22Rv1 (cell line): ENCODE measurements around the gene SLC35F5.

Experiments
- ZFX ChIP-seq: fragments of 450-650 bp; IDR thresholded peaks from 2 replicates; pipeline ENCODE4 v1.6.1; 2017; ENCODE audit warnings: antibody characterized with exemption, borderline replicate concordance
- TF ChIP-seq, protein P1 (sequence below): fragments of 450-650 bp; IDR thresholded peaks from 2 replicates; pipeline ENCODE4 v1.5.1; 2017; ENCODE audit warnings: mild to moderate bottlenecking

DNA sequence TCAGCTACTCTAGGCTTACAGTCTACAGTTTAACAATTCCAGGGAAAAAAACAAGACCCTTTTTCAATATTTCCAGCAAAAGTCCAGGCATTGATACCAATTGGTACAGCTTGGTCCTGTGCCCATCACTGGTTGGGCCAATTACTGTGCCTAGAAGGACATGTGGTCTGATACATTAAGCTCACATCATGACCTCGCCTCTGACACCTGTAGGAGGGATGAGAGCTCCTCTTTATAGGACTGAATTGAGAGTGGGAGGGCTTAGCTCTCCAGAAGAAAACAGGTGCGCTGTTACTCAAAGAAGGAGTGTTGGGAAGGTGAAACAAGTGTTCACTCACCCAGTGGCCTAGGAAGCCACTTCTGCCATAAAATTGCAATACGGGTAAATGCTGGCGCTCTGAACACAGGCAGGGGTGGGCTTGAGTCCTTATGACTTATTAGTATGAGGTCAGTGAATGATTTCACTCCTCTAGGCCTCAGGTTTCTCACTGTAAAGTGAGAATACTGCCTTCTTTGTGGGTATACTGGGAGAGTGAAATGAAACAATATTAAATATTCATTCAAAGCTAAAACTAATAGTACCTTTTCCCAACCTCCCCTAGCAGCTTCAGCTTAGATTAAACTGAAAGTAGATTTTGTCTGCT, 79.7 kb downstream of the SLC35F5 start:
- TF ChIP-seq, protein P1, sequence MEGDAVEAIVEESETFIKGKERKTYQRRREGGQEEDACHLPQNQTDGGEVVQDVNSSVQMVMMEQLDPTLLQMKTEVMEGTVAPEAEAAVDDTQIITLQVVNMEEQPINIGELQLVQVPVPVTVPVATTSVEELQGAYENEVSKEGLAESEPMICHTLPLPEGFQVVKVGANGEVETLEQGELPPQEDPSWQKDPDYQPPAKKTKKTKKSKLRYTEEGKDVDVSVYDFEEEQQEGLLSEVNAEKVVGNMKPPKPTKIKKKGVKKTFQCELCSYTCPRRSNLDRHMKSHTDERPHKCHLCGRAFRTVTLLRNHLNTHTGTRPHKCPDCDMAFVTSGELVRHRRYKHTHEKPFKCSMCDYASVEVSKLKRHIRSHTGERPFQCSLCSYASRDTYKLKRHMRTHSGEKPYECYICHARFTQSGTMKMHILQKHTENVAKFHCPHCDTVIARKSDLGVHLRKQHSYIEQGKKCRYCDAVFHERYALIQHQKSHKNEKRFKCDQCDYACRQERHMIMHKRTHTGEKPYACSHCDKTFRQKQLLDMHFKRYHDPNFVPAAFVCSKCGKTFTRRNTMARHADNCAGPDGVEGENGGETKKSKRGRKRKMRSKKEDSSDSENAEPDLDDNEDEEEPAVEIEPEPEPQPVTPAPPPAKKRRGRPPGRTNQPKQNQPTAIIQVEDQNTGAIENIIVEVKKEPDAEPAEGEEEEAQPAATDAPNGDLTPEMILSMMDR, result no peak
- TF ChIP-seq ZFX, result no peak
